ENCODE results near the gene KRTAP12-3.

Gene KRTAP12-3

DNA sequence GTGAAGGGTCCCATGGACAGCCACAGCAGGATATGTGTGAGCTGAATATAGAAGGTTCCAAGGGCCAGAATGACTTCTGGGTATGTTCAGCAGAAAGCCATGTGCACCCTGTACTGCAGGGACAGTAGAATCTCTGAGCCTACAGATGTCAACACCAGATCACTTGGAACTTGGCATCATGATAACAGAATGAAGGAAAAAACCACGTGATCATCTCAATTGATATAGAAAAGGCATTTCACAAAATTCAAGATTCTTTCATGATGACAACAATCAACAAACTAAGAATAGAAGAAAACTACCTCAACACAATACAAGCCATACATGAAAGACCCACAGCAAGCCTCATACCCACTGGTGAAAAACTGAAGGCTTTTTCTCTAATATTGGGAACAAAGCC, 9.9 kb downstream of the KRTAP12-3 start:
- H3K27me3 ChIP-seq (ENCODE audit: insufficient read depth, poor library complexity, severe bottlenecking): no peaks in the 10 kb centered on the region

DNA sequence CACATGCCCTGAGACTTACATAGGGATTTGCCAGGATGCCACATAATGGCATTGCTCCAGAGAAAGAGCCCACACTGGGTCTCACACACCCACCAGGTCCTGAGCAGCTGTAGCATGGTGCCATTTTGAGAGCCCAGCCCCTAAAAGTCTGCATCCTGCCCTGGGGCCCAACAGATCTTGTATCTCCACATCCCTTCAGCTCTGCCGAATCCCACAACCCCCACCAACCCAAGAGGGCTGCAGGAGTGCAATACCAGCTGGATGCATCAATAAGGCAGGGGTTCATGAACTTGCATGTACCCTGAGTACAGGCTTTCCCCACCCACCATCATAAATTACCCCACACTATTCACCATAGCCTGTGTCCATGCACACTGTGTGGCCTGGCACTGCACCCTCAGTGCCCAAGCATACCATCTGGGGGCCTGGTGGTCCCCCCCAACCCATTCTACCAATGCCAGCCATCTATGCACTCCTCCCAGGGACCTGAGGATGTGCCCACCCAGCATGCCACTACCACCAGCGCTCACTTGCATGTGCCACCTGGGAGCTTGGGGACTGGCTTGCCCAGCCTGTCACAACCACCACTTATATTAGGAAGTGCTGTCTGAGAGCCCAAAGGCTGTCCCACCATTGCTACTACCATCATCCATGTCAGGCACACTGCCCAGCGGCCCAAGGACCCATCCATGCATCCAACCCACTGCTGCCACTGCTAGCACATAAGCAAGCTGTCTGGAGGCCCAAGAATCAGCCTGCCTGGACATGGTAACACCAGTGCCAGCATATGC, 13.1 kb downstream of the KRTAP12-3 start:
- Histone ChIP-seq H3K4me3 (replicated peaks; ENCODE audit: insufficient read depth, low read length) (no peak overlapping the region), H3K27ac (replicated peaks) (no peak overlapping the region), H3K27me3 (ENCODE audit: insufficient read depth, poor library complexity, severe bottlenecking) (peaks cover 2% of the 10 kb centered on the region)
- TF ChIP-seq GABPA (IDR thresholded peaks at IDR 0.05; ENCODE audit: low read depth): no peak
- no peak for TF ChIP-seq POLR2AphosphoS5 (IDR thresholded peaks at IDR 0.05; ENCODE audit: low read depth)
- TF ChIP-seq, protein P1, sequence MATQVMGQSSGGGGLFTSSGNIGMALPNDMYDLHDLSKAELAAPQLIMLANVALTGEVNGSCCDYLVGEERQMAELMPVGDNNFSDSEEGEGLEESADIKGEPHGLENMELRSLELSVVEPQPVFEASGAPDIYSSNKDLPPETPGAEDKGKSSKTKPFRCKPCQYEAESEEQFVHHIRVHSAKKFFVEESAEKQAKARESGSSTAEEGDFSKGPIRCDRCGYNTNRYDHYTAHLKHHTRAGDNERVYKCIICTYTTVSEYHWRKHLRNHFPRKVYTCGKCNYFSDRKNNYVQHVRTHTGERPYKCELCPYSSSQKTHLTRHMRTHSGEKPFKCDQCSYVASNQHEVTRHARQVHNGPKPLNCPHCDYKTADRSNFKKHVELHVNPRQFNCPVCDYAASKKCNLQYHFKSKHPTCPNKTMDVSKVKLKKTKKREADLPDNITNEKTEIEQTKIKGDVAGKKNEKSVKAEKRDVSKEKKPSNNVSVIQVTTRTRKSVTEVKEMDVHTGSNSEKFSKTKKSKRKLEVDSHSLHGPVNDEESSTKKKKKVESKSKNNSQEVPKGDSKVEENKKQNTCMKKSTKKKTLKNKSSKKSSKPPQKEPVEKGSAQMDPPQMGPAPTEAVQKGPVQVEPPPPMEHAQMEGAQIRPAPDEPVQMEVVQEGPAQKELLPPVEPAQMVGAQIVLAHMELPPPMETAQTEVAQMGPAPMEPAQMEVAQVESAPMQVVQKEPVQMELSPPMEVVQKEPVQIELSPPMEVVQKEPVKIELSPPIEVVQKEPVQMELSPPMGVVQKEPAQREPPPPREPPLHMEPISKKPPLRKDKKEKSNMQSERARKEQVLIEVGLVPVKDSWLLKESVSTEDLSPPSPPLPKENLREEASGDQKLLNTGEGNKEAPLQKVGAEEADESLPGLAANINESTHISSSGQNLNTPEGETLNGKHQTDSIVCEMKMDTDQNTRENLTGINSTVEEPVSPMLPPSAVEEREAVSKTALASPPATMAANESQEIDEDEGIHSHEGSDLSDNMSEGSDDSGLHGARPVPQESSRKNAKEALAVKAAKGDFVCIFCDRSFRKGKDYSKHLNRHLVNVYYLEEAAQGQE (IDR thresholded peaks at IDR 0.05; ENCODE audit: insufficient replicate concordance, low read depth): no peak
- no peak for TF ChIP-seq SPI1 (IDR thresholded peaks at IDR 0.05; ENCODE audit: borderline replicate concordance, low read depth)
- TF ChIP-seq, protein P2, sequence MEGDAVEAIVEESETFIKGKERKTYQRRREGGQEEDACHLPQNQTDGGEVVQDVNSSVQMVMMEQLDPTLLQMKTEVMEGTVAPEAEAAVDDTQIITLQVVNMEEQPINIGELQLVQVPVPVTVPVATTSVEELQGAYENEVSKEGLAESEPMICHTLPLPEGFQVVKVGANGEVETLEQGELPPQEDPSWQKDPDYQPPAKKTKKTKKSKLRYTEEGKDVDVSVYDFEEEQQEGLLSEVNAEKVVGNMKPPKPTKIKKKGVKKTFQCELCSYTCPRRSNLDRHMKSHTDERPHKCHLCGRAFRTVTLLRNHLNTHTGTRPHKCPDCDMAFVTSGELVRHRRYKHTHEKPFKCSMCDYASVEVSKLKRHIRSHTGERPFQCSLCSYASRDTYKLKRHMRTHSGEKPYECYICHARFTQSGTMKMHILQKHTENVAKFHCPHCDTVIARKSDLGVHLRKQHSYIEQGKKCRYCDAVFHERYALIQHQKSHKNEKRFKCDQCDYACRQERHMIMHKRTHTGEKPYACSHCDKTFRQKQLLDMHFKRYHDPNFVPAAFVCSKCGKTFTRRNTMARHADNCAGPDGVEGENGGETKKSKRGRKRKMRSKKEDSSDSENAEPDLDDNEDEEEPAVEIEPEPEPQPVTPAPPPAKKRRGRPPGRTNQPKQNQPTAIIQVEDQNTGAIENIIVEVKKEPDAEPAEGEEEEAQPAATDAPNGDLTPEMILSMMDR (IDR thresholded peaks at IDR 0.05; ENCODE audit: insufficient read depth, low read length): no peak
- DNase-seq (ENCODE audit: low read depth in 1 of 2, low spot score in 1 of 2): no peak

More for the DNA sequence above, 9.9 kb downstream of the KRTAP12-3 start:
- no peak overlapping the region for H3K4me3 ChIP-seq (replicated peaks; ENCODE audit: insufficient read depth, low read length)
- DNase-seq (ENCODE audit: low read depth in 1 of 2, low spot score in 1 of 2): no peak
- TF ChIP-seq, protein P1 (IDR thresholded peaks at IDR 0.05; ENCODE audit: insufficient replicate concordance, low read depth): no peak
- TF ChIP-seq GABPA (IDR thresholded peaks at IDR 0.05; ENCODE audit: low read depth) (no peak), SPI1 (IDR thresholded peaks at IDR 0.05; ENCODE audit: borderline replicate concordance, low read depth) (no peak), POLR2AphosphoS5 (IDR thresholded peaks at IDR 0.05; ENCODE audit: low read depth) (no peak)
- TF ChIP-seq, protein P2 (IDR thresholded peaks at IDR 0.05; ENCODE audit: insufficient read depth, low read length): no peak
- no peak overlapping the region for H3K27ac ChIP-seq (replicated peaks)

DNA sequence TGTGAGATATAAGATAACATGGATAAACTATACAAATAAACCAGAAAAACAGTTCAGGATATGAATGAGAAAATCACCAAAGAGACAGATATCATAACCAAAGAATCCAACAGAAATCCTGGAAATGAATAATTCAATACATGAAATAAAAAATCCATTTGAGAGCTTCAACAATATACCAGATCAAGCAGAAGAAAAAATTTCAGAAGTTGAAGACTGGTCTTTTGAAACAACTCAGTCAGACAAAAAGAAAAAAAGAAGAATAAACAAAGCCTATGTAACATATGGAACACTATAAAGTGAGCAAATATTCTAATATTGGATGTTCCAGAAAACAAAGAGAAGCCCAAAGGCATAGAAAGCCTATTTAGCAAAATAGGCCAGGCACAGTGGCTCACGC, 14.2 kb downstream of the KRTAP12-3 start:
- no peak for DNase-seq (ENCODE audit: low read depth in 1 of 2, low spot score in 1 of 2)
- no peak overlapping the region for H3K4me3 ChIP-seq (replicated peaks; ENCODE audit: insufficient read depth, low read length)
- H3K27ac ChIP-seq (replicated peaks): no peak overlapping the region
- TF ChIP-seq POLR2AphosphoS5 (IDR thresholded peaks at IDR 0.05; ENCODE audit: low read depth): no peak
- TF ChIP-seq, protein P2 (IDR thresholded peaks at IDR 0.05; ENCODE audit: insufficient read depth, low read length): no peak
- no peak for TF ChIP-seq GABPA (IDR thresholded peaks at IDR 0.05; ENCODE audit: low read depth)
- no peak for TF ChIP-seq SPI1 (IDR thresholded peaks at IDR 0.05; ENCODE audit: borderline replicate concordance, low read depth)
- TF ChIP-seq, protein P1 (IDR thresholded peaks at IDR 0.05; ENCODE audit: insufficient replicate concordance, low read depth): no peak
- H3K27me3 ChIP-seq (ENCODE audit: insufficient read depth, poor library complexity, severe bottlenecking): peaks cover 2% of the 10 kb centered on the region

Measured in HL-60 (cell line).